GM23338 (cell line): ENCODE measurements around the gene NEMP2.

Experiments used
- CREB1 ChIP-seq: fragments of 250-450 bp; sonication (Bioruptor Pico); IDR thresholded peaks from 2 replicates; pipeline ENCODE4 v1.5.0; 2020; ENCODE audit warnings: low read depth, mild to moderate bottlenecking, moderate library complexity
- ZNF331 ChIP-seq: fragments of 250-450 bp; sonication (Bioruptor Pico); IDR thresholded peaks from 2 replicates; pipeline ENCODE4 v1.5.0; 2020; ENCODE audit warnings: low read depth, mild to moderate bottlenecking, moderate library complexity
- TF ChIP-seq, protein P1 (sequence below), 2 experiments: fragments of 200-600 bp in 1 of 2; sonication (generic) in 1 of 2; conservative IDR thresholded peaks; 2 replicates each; pipeline versions ENCODE4 v1.5.1 to v1.6.1; 2016 to 2017; ENCODE audit warnings: antibody characterized with exemption in 2 of 2, low read depth in 2 of 2, mild to moderate bottlenecking in 2 of 2, moderate library complexity in 1 of 2

DNA sequence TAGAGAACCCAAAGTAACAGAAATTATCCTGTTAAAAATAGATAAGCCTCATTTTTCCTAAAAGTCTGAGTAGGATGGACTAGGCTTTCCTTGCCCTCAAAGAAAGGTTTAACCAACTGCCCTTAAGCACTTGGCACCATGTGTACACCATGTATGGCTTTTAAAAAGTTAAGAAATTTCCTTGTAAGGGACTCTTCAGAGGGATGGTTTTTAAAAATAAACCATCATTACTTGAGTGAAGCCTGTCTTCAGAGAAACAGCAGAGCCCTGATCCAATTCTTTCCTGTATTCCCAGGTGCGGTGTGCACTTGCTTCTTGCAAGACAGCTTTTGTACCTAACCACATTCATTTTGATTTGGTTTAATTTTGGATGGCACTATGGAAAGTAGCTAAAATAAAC, 1.1 kb upstream of the NEMP2 start:
- TF ChIP-seq, protein P1, sequence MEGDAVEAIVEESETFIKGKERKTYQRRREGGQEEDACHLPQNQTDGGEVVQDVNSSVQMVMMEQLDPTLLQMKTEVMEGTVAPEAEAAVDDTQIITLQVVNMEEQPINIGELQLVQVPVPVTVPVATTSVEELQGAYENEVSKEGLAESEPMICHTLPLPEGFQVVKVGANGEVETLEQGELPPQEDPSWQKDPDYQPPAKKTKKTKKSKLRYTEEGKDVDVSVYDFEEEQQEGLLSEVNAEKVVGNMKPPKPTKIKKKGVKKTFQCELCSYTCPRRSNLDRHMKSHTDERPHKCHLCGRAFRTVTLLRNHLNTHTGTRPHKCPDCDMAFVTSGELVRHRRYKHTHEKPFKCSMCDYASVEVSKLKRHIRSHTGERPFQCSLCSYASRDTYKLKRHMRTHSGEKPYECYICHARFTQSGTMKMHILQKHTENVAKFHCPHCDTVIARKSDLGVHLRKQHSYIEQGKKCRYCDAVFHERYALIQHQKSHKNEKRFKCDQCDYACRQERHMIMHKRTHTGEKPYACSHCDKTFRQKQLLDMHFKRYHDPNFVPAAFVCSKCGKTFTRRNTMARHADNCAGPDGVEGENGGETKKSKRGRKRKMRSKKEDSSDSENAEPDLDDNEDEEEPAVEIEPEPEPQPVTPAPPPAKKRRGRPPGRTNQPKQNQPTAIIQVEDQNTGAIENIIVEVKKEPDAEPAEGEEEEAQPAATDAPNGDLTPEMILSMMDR (conservative IDR thresholded peaks at IDR 0.05; ENCODE audit: low read depth in 2 of 2) = no peak
- no peak for TF ChIP-seq ZNF331 (CRISPR knock-in tag)
- no peak for TF ChIP-seq CREB1 (CRISPR knock-in tag)
